GM12892 (cell line): Measurements from ENCODE around the gene ERC1.

Experiments
- POLR2A ChIP-seq: IDR thresholded peaks from 2 replicates; pipeline ENCODE4 v1.6.1; 2011; ENCODE audit warnings: low read depth, low read length, control low read depth
- POLR2AphosphoS5 ChIP-seq: IDR thresholded peaks from 2 replicates; pipeline ENCODE4 v1.6.1; 2011; ENCODE audit warnings: low read depth, low read length, control low read depth
- TAF1 ChIP-seq: IDR thresholded peaks from 2 replicates; pipeline ENCODE4 v1.6.1; 2011; ENCODE audit warnings: low read depth, mild to moderate bottlenecking, control low read depth, low read length, borderline replicate concordance

DNA sequence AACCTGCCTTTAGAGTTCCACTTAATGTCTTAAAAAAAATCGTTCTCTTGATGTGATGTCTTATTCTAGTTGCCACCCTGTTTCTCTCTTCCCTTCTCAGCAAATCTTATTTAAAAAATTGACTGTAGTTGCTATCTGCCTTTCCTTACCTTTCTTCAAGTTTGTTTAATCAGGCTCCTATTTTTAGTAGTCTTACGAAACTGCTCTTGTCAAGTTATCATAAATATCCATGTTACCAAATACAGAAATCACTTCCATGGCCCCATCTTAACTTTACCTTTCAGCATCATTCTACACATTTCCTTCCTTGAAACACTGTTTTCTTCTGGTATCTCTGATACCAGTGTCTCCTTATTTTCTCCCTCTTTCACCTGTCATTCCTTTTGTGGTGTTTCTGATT is 227.3 kb downstream of the ERC1 start:
- TF ChIP-seq POLR2AphosphoS5 (no peak), POLR2A (no peak), TAF1 (no peak)
